Activated naive CD8-positive, alpha-beta T cell treated with anti-CD3 and anti-CD28 coated beads for 36 hours (primary cell): ENCODE data around the gene IL17C. TPM values are rescaled to one million over a fixed set of nuclear protein-coding genes. Genes with fewer than 3 reads are reported as not detected.

Source experiments
- DNase-seq: peaks from one replicate; pipeline ENCODE4 v3.0.0; 2021
- H3K27ac Mint-ChIP-seq: one replicate; pipeline ENCODE4 v1.8.0; 2022; ENCODE audit warnings: mild to moderate bottlenecking, moderate library complexity, mixed read lengths
- H3K27me3 Mint-ChIP-seq: one replicate; pipeline ENCODE4 v1.8.0; 2022; ENCODE audit warnings: mild to moderate bottlenecking, mixed read lengths
- H3K36me3 Mint-ChIP-seq: one replicate; pipeline ENCODE4 v1.8.0; 2021; ENCODE audit warnings: mild to moderate bottlenecking, mixed read lengths
- H3K4me1 Mint-ChIP-seq: one replicate; pipeline ENCODE4 v1.8.0; 2021; ENCODE audit warnings: mixed read lengths
- H3K4me3 Mint-ChIP-seq: one replicate; pipeline ENCODE4 v1.8.0; 2022; ENCODE audit warnings: mild to moderate bottlenecking, moderate library complexity, mixed read lengths
- H3K9me3 Mint-ChIP-seq: one replicate; pipeline ENCODE4 v1.8.0; 2022; ENCODE audit warnings: mixed read lengths
- total RNA-seq, 2 experiments: library from RNA; stranded (reverse); gene quantifications; one replicate each; pipeline ENCODE4 v1.2.3, GENCODE V29; 2021

IL17C gene
- total RNA-seq, 2 experiments from 2014 or later: not detected

DNA sequence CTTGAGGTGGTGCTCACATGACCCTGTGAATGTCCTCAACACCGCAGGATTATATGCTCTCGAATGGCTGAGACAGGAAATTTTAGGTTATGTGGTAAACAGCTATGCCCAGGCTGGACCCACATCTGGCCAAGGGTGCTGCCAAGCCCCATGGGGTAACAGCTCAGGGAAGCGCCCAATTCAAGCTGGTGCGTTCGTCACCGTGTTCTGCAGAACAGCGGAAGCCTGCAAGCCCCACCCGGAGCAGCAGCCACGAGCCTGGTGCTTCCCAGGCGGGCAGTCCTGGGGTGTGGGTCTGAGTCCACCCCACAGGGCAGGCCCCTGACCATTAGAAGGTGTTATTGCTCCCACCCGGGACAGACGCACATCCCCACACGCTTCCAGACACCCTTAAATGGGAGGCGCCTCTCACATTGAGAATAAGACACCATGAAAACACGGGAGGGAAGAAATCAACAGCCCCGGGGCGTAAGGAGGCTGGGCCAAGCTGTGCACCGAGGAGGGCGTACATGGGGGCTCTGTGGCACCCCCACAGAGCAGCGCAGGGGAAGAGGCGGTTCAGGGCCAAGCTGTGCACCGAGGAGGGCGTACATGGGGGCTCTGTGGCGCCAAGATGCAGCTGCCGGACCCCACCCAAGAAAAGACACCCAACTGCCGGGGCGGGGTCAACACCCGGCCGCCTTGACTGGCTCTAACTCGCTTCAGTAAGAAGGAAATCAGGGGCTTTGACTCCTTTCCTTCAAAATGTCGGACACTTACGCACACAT is 15.4 kb downstream of the IL17C start:
- Mint-ChIP-seq H3K36me3 (peaks cover 9% of the 10 kb centered on the region), H3K4me3 (no peak overlapping the region), H3K9me3 (no peaks in the 10 kb centered on the region), H3K27ac (no peak overlapping the region), H3K27me3 (no peaks in the 10 kb centered on the region), H3K4me1 (peaks cover 13% of the 10 kb centered on the region)
- no peak for DNase-seq

DNA sequence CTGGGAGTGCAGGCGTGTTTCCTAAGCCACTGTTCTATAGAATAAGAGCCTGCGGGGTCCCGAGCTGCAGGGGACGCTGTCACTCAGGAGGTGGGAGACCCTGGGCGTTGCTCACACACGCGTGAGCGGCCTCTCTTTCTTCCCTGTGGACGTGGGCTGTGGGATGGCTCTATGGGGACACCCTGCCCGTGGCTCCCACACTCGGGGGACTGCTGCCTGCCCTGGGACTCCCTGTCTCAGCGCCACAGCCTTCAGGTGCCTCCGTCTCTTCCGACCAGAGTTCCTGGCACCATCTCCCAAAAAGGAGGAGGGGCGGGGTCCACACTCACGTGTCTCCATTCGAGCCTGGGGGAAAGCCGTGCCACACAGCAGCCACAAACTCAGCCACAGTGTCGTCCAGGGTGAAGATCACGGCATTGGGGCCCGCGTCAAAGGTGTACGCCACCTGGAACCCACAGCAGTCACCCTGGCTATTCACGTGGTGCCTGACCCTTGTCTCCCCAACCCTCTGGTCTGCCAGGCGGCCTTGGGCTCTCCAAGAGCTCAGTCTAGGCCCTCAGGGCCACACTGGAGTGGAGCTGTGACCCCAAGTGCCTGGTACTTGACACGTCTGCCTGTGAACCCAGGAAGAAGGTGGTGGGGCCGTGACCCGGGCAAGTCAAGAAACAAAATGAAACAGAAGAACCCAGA is 16.1 kb downstream of the IL17C start:
- Mint-ChIP-seq H3K4me3 (no peak overlapping the region), H3K36me3 (peaks cover 6% of the 10 kb centered on the region), H3K9me3 (no peaks in the 10 kb centered on the region), H3K4me1 (peaks cover 7% of the 10 kb centered on the region), H3K27ac (no peak overlapping the region), H3K27me3 (no peaks in the 10 kb centered on the region)
- no peak for DNase-seq

DNA sequence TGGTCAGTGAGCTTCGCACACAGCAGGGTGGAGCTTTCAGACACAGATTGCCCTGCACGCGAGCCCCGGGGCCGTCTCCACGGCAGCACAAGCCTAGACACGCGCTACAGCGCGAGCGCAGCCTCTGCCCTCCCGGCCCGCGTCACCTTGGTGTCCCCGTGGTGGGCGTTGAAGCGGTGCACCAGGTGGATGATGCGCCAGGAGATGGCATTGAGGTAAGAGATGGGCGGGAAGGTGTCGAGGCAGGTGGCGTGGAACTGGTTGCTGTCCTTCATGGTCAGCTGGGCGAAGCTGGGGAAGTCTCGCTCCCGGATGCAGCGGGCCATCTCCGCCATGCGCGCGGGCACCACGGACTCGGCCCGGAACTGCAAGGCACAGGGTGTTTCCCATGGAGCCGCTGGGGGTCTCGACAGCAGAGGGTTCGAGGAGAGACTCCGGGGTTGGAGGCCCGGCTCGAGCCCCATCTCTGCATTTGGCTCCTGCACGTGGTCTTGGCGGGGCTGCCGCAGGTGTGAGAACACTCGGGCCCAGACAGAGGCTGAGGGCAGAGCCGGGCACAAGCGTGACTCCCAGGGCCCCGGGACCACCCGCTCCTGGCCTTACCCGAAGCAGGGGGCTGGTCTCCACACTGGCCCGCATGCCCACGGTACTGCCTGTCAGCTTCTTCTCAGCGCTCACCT is 16.8 kb downstream of the IL17C start:
- Mint-ChIP-seq H3K4me3 (no peak overlapping the region), H3K27ac (no peak overlapping the region), H3K36me3 (peaks cover 6% of the 10 kb centered on the region), H3K9me3 (no peaks in the 10 kb centered on the region), H3K4me1 (peaks cover 7% of the 10 kb centered on the region), H3K27me3 (no peaks in the 10 kb centered on the region)
- no peak for DNase-seq

DNA sequence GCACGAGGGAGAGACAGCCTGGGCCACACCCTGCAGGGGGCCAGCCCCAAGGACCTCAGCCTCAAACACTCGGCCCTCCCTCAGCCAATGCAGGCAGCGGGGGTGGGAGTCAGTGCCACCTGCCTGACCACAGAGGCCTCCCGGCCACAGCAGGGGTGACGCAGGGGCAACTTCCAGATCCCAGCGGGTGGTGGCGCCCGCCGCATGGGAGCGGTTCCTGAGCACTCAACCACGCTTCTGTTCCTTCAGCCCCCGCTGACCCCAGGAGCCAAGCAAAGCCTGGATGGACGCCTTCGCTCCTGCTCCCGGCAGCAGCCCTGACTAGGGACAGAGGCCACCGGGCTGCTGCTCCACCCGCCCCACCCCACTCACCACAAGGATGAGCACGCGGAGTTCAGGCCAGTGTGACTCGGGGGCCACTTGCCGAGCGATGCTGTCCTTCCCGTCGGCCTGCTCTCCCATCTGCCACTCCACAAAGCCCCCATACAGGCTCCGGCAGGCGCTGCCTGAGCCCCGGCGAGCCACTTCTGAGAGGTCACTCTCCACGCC is 17.4 kb downstream of the IL17C start:
- DNase-seq: no peak
- Mint-ChIP-seq H3K4me3 (no peak overlapping the region), H3K4me1 (peaks cover 7% of the 10 kb centered on the region), H3K9me3 (no peaks in the 10 kb centered on the region), H3K27me3 (no peaks in the 10 kb centered on the region), H3K27ac (no peak overlapping the region), H3K36me3 (peaks cover 5% of the 10 kb centered on the region)

DNA sequence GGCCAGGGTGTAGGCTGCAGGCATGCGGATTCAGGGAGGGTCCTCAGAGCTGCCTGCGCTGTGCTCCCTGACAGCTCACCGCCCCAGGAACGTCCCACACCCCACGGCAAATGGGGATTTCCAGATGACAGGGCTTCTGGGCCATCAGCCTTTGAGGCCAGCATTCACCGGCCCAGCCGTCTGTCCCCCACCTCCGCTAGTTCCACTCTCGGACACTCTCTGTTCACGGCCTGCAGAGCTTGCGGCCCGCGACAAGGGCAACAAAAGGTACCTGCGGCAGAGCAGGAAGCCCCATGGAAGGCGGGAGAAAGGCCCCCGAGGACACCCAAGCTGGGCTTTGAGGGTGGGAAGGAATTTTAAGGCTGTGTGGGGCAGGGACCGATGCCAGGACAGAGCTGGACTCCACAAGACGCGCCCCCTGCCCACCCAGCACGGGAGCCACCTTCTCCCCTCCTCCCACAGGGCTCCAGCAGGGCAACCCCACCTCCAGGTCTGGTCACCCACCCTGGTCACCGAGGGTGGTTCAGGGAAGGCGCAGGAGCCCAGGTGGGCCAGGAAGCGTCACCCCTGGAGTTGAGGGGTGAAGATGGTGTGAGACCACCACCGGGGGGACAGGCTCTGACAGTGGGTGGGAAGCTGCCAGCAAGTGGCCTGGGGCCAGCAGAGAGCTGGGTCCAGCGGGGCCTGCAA is 18.1 kb downstream of the IL17C start:
- H3K4me3 Mint-ChIP-seq: no peak overlapping the region
- no peak overlapping the region for H3K27ac Mint-ChIP-seq
- H3K4me1 Mint-ChIP-seq: peaks cover 7% of the 10 kb centered on the region

DNA sequence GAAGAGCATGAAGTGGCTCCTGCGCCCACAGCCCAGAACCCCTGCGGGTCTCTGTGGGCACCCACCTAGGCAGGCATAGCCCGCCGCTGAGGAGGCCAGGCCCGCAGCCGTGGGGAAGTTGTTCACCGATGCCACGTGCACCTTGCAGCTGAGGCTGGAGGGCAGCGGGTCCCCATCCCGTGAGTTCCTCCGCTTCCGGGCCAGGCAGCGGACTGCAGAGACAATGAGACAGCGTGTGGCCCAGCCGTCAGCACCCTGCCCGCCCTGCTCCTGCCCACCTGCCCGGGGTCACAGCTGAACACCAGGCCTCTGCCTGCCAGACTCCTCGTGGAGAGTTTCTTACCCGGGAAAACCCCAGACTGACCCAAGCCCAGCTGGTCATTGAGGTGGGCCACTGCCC is 19.0 kb downstream of the IL17C start:
- DNase-seq: no peak
- Mint-ChIP-seq H3K27me3 (no peaks in the 10 kb centered on the region), H3K4me1 (peaks cover 10% of the 10 kb centered on the region), H3K4me3 (no peak overlapping the region), H3K27ac (no peak overlapping the region), H3K9me3 (no peaks in the 10 kb centered on the region), H3K36me3 (peaks cover 4% of the 10 kb centered on the region)

More for the DNA sequence above, 18.1 kb downstream of the IL17C start:
- DNase-seq: no peak
- peaks cover 4% of the 10 kb centered on the region for H3K36me3 Mint-ChIP-seq
- no peaks in the 10 kb centered on the region for H3K27me3 Mint-ChIP-seq
- H3K9me3 Mint-ChIP-seq: no peaks in the 10 kb centered on the region

DNA sequence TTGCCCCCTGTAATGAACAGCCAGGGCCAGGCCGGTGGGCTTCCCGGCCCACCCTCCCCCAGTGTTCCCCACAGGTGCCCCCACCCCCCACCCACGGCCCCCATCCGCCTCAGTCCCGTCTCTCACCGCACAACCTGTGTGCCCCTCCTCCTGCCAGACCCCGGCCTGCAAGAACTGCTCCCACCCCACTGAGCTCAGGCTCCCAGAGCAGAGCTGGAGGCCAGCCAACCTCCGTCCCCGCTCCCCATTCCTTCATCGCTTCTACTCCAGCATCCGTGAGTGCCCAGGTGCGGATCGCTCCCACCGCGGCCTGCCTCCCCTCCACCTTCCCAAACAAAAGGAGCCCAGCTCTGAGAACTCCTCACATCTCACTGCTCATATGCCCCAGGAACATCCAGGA is 20.3 kb downstream of the IL17C start:
- Mint-ChIP-seq H3K27me3 (no peaks in the 10 kb centered on the region), H3K27ac (no peak overlapping the region), H3K4me3 (no peak overlapping the region), H3K36me3 (peaks cover 4% of the 10 kb centered on the region), H3K9me3 (no peaks in the 10 kb centered on the region), H3K4me1 (peaks cover 10% of the 10 kb centered on the region)
- no peak for DNase-seq

DNA sequence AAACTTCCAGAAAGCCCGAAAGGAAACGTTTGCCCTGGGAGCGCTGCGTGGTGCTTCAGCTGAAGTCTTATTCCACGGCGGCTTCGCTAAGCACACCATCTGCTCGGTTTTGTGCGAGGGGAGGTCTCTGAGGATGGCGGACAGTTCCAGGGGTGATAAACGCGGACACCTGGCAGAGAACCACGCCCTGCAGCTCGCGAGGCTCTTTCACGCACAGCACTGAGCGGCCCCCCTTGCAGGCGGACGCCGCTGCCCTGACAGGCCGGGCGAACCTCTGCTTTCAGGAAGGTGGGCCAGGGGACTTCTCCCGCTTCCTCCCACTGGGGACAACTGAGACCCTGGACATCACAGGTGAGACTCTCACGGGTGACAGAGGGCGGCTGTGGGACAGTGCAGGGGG is 20.8 kb downstream of the IL17C start:
- H3K36me3 Mint-ChIP-seq: peaks cover 4% of the 10 kb centered on the region
- peaks cover 13% of the 10 kb centered on the region for H3K4me1 Mint-ChIP-seq
- H3K4me3 Mint-ChIP-seq: no peak overlapping the region
- H3K27me3 Mint-ChIP-seq: no peaks in the 10 kb centered on the region
- no peak for DNase-seq
- H3K27ac Mint-ChIP-seq: no peak overlapping the region
- H3K9me3 Mint-ChIP-seq: no peaks in the 10 kb centered on the region

DNA sequence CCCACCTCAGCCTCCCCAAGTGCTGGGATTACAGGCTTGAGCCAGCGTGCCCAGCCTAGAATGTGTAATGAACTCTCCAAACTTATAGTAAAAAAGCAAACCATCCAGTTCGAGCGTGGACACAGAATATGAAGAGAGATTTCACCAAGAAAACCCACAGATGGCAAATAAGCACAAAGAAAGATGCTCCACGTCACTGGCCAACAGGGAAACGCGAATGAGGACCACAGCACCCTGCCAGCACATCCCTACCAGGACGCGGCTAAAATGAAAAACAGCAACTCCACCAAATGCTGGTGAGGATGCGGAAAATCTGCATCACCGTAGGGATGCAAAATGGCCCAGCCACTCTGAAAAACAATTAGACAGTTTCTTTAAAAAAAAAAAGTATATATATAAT is 23.1 kb downstream of the IL17C start:
- Mint-ChIP-seq H3K9me3 (no peaks in the 10 kb centered on the region), H3K27ac (no peak overlapping the region), H3K36me3 (peaks cover 4% of the 10 kb centered on the region), H3K4me3 (peak overlapping the region; percentile 12), H3K4me1 (peaks cover 16% of the 10 kb centered on the region), H3K27me3 (no peaks in the 10 kb centered on the region)
- no peak for DNase-seq

DNA sequence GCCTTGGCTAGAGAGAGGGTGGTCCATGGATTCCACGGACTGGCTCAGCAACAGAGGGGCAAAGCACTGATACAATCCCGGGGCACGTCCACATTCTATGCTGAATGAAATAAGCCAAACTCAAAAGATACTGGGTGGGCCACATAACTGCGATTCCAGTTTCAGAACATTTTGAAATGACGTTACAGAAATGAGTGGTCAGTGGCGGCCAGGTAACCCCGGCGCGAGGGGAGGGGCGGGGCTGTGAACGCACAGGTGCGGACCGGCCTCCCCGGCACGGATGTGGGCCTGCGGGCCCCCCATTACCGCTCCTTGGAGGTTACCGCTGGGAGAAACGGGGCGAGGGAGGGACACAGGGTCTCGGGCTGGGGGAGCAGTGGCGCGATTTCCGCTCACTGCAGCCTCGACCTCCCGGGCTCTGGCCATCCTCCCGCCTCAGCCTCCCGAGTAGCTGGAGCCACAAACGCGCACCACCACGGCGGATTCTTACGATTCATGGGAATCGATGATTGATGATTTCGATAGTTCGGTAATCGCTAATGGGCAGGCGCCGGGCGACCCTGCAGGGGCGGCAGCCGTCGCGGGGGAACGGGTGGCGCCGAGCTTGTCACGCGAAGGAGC is 24.0 kb downstream of the IL17C start:
- peak overlapping the region; percentile 69 for H3K27ac Mint-ChIP-seq
- DNase-seq: peak; percentile 43
- H3K4me1 Mint-ChIP-seq: peaks cover 16% of the 10 kb centered on the region
- no peaks in the 10 kb centered on the region for H3K9me3 Mint-ChIP-seq
- no peaks in the 10 kb centered on the region for H3K27me3 Mint-ChIP-seq
- peak overlapping the region; percentile 92 for H3K4me3 Mint-ChIP-seq
- peaks cover 3% of the 10 kb centered on the region for H3K36me3 Mint-ChIP-seq

DNA sequence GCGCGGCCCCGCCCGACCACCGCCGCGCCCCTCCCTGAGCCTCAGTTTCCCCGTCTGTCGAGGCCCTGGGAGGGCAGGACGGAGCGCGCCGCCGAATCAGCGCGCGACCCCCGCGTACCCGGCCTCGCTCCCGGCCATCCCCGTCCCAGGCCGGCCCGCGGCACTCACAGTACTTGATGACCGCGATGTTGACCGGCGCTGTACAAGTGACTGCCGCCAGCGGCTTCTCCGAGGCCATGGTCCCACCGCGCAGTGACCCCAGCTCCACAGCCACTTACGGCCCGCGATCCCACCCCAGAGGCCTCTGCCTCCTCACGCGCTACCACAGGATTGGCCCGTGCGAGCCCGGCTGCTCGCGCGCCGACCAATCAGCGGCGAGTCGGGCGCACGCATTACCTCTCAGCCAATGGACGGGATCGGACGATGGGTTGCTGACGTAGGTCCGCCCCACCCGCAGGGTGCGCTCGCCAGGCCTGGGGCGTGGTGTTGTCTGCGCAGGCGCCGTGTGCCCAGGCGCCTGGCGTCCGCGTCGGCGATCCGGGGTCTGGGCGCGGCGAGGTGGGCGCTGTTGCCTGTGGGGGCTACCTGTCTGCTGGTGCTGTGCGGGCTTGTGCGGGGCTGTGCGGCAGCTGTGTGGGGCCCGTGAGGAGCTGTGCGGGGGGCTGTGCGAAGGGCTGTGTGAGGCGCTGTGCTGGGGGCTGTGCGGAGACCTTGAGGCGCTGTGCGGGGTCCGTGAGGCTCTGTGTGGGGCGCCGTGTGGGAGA is 24.7 kb downstream of the IL17C start, which contains the start of gene MVD:
Gene MVD, minus strand, starts transcription at position 249 of the 764 bp plus-strand sequence. Its CDS starts 11 bp downstream, at position 238.
- H3K27me3 Mint-ChIP-seq: no peaks in the 10 kb centered on the region
- DNase-seq: peak; percentile 97
- H3K4me1 Mint-ChIP-seq: peaks cover 16% of the 10 kb centered on the region
- H3K27ac Mint-ChIP-seq: peak within 1 kb of the TSS; percentile 89
- H3K4me3 Mint-ChIP-seq: peak within 1 kb of the TSS; percentile 92
- H3K36me3 Mint-ChIP-seq: peaks cover 3% of the 10 kb centered on the region
- H3K9me3 Mint-ChIP-seq: no peaks in the 10 kb centered on the region

DNA sequence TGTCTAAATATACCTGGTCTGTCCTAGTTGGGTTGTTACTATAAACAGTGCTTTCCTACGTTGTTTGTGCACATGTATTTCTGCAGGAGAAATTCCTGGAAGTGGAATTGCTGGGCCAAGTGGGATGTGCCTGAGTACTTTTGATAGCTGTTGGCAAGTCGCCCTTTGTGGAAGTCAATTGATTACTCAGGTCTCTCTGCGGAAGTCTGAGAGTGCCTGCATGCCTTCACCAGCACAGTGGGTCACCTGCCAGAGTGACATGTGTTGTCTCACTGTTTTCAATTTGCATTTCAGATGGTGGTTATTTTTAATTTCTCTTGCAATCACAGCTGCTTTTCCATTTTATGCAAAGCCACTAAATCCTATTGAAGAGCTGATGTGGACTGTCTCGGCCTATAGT is 26.8 kb downstream of the IL17C start:
- no peak for DNase-seq
- Mint-ChIP-seq H3K27me3 (no peaks in the 10 kb centered on the region), H3K4me1 (peaks cover 16% of the 10 kb centered on the region), H3K36me3 (peaks cover 6% of the 10 kb centered on the region), H3K4me3 (peak overlapping the region; percentile 5), H3K9me3 (peaks cover 2% of the 10 kb centered on the region), H3K27ac (no peak overlapping the region)

DNA sequence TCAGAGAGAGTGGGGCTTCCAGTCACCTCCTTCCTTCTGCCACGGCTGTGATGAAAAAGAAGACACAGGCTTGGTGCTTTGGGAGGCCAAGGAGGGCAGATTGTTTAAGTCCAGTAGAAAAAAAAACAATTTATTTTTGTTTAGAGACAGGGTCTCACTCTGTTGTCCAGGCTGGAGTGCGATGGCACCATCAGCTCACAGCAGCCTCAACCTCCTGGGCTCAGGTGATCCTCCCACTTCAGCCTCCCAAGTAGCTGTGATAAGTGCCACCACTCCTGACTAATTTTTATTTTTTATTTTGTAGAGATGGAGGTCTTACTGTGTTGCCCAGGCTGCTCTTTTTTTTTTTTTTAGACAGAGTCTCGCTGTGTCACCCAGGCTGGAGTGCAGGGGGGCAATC is 27.2 kb downstream of the IL17C start:
- peaks cover 6% of the 10 kb centered on the region for H3K36me3 Mint-ChIP-seq
- no peaks in the 10 kb centered on the region for H3K27me3 Mint-ChIP-seq
- H3K9me3 Mint-ChIP-seq: peaks cover 2% of the 10 kb centered on the region
- H3K27ac Mint-ChIP-seq: no peak overlapping the region
- no peak for DNase-seq
- H3K4me1 Mint-ChIP-seq: peaks cover 16% of the 10 kb centered on the region
- no peak overlapping the region for H3K4me3 Mint-ChIP-seq

DNA sequence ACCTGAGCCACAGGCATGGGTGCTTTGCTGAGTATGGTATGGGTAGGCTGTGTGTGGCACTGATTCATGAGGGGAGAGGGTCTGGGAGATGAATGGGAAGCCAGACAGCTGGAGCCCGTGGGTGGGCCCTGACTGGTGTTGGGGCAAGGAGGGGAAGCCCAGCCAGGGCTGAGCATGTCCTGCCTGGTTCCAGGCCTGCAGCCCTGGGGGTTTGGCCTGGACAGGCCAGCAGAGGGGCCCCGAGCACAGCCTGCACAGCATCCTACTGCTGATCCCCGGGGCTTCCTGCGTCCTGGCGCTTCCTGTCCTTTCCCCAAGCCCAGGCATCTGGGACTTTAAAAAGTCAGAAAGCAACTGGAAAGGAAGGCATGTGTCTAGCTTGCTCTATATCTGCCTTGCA is 29.1 kb downstream of the IL17C start:
- no peak overlapping the region for H3K27ac Mint-ChIP-seq
- DNase-seq: no peak

More for the DNA sequence above, 29.1 kb downstream of the IL17C start:
- Mint-ChIP-seq H3K4me1 (peaks cover 7% of the 10 kb centered on the region), H3K9me3 (peaks cover 2% of the 10 kb centered on the region), H3K27me3 (no peaks in the 10 kb centered on the region), H3K36me3 (peaks cover 6% of the 10 kb centered on the region), H3K4me3 (no peak overlapping the region)
